HG03575 (cell line): ENCODE data around the gene NR6A1.

Experiments used
- ATAC-seq: cut with Tn5 transposase; IDR thresholded peaks from one replicate; pipeline ENCODE4 v1.9.1; 2021; ENCODE audit not compliant: unreplicated experiment, insufficient number of reproducible peaks, low FRiP score; ENCODE audit errors: extremely low read depth

The NR6A1 gene

DNA sequence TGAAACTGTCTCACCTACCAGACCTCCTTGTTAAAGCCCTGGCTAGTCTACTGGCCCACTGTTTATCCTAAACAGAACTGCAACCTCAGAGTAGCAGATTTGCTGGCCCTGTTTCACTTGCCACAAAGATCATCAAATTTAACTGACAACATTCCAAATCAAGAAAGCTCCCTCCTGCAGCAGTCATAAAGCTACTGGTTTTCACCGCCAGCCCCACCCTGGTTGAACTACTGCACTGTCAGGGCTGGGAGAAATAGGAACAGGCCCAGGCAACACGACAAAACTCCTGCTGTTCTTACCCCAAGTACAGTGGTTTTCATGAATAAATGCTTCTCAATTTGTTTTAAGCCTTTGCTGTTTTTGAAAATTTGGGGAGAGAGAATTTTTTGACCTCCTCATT lies 63.0 kb downstream of the NR6A1 start:
- ATAC-seq: no peak

GRCh38 chr9:124707666-124708065 lies 63.4 kb downstream of the NR6A1 start:
- ATAC-seq: no peak

DNA sequence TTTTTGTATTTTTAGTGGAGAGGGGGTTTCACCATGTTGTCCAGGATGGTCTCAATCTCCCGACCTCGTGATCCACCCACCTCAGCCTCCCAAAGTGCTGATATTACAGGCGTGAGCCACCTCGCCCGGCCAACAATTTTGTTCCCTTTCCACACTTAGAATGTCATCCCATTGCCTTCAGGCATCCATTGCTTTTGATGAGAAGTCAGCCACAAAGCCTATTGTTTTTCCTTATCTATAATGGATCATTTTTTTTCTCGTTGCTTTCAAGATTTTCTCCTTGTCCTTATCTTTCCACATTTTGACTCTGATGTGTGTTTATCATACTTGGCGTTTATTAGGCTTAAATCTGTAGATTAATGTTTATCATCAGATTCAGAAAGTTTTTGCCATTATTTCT lies 64.4 kb downstream of the NR6A1 start:
- ATAC-seq: no peak

DNA sequence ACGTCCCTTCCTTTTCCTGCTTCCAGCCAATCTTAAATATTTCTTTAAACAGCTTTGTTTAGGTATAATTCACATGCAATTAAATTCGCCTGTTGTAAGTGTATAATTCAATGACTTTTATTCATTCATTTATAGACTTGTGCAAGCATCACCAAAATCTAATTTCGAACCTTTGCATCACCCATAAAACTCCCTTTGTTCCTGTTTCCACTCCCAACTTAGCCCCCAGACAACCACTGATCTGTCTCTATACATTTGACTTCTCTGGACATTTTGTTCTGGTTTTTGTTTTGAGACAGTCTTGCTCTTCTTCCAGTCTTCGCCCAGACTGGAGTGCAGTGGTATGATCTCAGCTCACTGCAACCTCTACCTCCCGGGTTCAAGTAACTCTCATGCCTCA lies 71.5 kb downstream of the NR6A1 start:
- no peak for ATAC-seq

GRCh38 chr9:124698265-124698664 lies 72.8 kb downstream of the NR6A1 start:
- no peak for ATAC-seq

GRCh38 chr9:124697326-124698200 lies 73.5 kb downstream of the NR6A1 start:
- ATAC-seq: no peak

DNA sequence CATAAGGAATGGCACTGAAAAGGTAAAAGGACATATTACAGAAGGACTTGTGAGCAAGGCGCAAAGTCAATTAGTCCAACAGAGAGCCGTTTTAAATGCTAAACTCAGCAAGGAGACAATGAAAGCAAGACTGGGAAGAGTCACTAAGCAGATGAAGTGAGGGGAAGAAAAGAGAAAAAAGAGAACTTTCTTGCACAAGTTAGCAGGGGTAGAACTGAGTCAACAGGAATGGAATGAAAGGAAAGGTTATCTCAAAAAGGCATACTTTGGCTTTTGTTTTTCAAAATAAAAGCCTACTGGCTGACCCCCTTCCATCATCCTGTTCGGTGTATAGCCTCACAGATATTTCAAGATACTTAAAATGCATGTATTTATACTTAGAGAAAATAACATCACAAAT lies 75.0 kb downstream of the NR6A1 start:
- ATAC-seq: no peak

DNA sequence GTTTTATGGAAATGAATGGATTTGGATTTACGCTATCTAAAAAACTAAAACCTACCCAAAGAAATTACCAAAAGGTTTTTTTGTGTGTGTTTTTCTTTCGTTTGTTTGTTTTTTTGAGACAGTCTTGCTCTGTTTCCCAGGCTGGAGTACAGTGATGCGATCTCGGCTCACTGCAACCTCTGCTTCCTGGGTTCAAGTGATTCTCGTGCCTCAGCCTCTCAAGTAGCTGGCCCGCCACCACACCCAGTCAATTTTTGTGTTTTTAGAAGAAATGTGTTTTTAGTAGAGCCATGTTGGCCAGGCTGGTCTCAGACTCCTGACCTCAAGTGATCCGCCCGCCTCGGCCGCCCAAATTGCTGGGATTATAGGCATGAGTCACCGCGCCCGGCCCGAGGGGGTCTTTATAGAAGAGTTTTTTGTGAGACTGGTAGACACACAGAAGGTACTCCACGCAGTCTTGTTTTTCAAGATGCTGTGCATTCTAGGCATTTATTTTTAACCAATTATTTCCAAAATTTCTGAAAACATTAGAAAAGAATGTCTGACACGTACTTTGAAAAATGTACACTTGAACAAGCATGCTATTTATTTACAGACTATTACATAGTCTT lies 75.7 kb downstream of the NR6A1 start:
- no peak for ATAC-seq

- no peak for ATAC-seq
These were observed 76.5 kb downstream of the NR6A1 start for GRCh38 chr9:124694414-124695279.

- no peak for ATAC-seq
These were observed 77.7 kb downstream of the NR6A1 start for GRCh38 chr9:124693403-124693802.

GRCh38 chr9:124688238-124688904 lies 82.7 kb downstream of the NR6A1 start:
- no peak for ATAC-seq

- ATAC-seq: no peak
These were observed 84.2 kb downstream of the NR6A1 start for GRCh38 chr9:124686918-124687317.

- ATAC-seq: no peak
These were observed 85.9 kb downstream of the NR6A1 start for GRCh38 chr9:124685217-124685616.

DNA sequence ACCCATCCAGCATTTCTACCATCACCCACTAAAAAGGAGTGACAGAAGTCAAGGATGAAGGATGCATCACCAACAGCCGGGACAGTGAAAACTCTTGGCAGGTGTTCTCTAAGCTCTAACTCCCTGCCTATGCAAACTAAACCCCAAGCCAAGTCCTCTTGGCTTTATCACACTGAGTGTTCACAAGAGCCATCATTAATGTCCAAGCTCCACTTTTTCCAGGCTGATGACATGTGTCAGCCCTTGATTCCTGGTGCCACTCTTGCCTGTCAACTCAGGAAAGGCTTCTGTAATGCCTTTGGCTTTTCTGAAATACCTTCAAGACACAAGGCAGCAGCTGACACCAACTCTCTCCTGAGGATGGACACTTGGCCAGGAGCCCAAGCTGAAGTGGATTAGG lies 86.9 kb downstream of the NR6A1 start:
- no peak for ATAC-seq

- no peak for ATAC-seq
These were observed 88.1 kb downstream of the NR6A1 start for GRCh38 chr9:124683043-124683442.

DNA sequence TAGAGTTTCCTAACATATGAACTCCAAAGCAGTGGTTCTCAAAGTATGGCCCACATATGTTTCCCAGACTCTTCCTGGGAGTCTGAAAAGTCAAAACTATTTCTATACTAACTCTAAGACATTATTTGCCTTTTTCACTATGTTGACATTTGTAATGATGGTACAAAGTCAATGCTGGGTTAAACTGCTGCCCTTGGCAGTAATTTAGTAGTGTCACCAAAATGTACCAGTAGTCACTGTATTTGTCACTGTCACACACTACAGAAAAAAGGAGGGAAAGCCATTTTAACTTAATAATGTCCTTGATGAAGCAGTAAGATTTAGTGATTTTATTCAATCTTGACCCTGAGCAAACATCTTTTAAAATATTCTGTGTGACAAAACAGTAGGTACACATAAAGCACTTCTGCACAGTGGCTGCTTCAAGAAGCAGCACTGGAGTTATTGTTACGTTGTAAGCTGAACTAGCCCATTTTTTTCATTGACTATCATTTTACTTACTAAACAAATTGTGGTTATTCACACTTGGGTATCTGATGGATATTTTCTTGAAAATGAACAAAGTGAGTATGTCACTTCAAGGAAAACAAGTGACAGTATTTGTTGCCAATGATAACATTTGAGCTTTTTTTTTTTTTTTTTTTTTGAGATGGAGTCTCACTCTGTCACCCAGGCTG lies 90.3 kb downstream of the NR6A1 start:
- ATAC-seq: no peak

DNA sequence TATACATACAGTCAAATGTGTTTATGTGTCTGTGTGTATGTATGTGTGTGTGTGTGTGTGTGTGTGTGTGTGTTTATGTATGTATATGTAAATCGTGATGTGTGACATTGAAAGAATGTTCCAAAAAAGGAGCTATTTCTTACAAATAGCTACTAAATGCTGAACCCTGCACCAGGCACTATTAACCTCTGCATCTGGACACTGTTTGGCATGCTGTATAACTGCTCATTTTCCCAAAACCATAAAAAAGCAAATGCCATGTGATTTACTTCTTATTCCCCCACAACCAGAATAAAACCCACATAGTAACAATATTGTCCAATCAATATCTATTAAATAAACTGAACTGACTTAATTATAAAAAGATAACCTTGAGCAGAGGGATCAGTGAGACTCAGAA lies 91.1 kb downstream of the NR6A1 start:
- ATAC-seq: no peak

GRCh38 chr9:124676159-124676551 lies 95.0 kb downstream of the NR6A1 start:
- ATAC-seq: no peak
